NOMO-1 treated with DMSO at 0.1 percent for 48 hours (cell line): Measurements from ENCODE around the gene CERK.
A peak's percentile ranks its signal among the peaks of the same experiment; 100 is the strongest.
"Not testable (repeated sequence)": the region's sequence is repeated elsewhere in the genome, so short reads cannot be mapped to it uniquely, and the experiment has no call there.

Experiments
- DNase-seq: peaks from one replicate; lab custom pipeline; 2025; ENCODE audit not compliant: unreplicated experiment; lab: John Stamatoyannopoulos, UW

Gene CERK

DNA sequence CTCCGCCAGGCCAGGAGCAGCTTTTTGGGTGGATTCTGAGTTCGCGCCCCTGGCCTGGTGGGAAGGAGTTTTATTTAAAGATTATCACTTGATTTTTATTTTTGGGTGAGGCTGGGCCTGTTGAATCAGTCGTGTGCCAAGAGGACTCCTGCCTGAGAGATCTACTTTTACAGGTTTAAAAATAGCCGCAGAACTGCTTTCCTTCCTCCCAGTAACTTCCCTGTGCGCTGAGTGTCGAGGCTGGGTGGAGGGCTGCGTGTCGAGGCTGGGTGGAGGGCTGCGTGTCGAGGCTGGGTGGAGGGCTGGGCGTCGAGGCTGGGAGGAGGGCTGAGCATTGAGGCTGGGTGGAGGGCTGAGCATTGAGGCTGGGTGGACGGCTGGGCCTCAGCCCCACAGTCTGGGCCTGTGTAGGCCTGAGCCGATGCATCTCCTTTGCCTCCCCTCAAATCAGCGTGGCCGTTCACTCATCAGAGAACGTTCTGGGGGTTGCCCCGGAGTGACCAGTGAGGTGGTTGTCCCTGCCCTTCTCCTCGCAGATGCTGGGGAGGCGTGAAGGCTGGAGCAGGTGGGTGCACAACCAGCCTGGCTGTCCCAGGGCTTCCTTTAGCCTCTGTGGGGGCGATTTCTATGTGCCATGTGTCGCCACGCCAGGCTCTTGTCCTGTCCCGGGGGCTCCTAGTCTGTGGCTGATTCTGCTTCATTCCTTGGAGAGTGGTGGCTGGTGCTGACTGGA lies 87.8 kb downstream of the CERK start:
- peak; percentile 18 for DNase-seq

DNA sequence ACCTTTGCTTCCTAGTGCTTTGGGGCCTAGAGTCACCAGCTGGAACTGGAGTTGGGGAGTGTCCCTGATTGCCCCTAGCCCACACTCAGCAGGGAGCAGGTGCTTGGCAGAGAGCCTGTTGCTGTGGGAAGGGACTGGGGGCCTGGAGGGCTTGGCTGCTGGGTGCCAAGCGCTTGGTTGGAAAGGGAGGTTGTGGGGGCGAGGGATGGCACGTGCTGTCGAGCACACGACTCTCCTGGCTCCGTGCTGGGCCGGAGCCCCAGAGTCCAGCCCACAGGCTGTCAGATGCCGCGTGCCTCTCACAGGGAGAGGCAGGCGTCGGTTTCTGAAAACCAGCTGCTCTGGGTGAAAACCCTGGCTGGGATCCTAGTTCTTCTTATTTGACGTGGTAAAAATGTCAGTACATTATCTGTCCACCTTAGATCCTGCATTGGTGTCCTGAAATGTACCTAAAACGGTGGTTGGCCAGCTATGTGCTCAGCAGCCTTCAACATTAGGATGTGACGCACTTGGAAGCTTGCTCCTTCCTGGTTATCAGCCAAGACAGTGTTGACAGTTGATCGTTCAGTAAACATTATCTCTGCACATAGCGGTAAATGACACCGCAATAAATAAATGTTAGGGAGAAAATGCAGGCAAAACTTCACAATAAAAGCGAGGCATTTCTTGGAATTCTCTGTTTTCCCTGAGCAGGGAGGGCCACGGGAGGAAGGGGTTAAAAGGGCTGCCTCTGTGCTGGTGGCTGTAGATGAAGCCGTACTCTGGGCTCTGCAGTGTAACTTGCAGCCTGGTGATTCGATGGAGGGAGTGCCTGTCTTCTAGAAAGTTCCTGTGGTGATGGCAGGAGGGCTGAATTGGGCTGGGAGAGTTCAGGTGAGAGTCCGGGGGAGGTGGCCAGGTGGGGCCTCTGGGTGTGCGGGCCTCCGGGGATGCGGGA lies 88.6 kb downstream of the CERK start:
- DNase-seq, result no peak

DNA sequence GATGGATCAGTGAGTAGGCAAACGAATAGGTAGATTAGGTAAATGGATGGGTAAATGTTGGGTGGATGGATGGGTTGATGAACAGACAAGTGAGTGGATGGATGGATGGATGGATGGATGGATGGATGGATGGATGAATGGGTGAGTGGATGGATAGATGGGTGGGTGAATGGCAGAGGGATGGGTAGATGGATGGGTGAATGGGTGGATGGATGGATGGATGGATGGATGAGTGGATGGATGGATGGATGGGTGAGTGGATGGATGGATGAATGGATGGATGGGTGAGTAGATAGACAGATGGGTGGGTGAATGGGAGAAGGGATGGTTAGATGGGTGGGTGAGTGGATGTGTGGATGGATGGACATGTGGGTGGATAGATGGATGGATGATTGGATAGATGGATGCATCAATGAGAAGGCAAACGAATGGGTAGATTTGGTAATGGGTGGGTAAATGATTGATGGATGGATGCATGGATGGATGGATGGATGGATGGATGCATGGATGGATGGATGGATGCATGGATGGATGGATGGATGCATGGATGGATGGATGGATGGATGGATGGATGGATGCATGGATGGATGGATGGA lies 89.7 kb downstream of the CERK start:
- DNase-seq, result not testable (repeated sequence)

DNA sequence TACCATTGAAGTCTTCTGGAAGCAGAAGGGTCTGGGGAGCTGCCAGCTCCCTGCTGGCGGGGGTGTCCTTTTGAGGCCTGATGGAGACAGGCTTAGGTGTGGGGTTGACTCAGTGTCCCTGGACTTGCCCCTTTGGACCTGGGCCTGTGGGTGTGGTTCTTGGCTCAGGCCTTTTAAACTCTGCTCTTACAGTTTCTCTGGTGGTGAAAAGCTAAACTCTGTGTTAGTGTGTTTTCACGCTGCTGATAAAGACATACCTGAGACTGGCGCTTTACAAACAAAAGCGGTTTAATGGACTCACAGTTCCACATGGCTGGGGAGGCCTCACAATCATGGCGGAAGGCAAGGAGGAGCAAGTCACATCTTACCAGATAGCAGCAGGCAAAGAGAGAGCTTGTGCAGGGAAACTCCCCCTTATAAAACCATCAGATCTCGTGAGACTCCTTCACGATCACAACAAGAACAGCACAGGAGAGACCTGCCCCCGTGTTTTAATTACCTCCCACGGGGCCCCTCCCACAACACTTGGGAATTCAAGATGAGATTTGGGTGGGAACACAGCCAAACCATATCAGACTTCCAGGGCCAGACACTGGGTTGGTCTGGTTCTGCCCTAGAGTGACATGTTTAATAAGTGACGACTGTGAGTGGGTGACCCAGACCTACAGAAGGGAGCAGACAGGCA lies 91.4 kb downstream of the CERK start:
- DNase-seq, result no peak

DNA sequence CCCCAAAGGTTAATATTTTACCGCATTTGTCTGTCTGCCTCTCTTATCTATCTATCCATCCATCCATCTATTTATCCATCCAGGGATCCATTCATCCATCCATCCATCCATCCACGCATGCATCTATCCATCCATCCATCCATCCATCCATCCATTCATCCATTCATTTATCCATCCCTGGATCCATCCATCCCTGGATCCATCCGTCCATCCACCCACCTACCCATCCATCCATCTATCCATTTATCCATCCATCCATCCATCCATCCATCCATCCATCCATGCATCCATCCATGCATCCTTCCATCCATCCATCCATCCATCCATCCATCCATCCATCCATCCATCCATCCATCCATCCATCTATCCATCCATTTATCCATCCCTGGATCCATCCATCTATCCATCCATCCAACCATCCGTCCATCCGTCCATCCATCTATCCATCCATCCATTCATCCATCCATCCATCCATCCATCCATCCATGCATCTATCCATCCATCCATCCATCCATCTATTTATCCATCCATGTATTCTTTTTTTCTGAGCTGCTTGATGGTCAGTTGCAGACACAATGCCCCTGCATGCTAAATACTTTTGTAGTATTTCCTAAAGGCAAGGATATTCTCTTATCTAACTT lies 95.1 kb downstream of the CERK start:
- not testable (repeated sequence) for DNase-seq

DNA sequence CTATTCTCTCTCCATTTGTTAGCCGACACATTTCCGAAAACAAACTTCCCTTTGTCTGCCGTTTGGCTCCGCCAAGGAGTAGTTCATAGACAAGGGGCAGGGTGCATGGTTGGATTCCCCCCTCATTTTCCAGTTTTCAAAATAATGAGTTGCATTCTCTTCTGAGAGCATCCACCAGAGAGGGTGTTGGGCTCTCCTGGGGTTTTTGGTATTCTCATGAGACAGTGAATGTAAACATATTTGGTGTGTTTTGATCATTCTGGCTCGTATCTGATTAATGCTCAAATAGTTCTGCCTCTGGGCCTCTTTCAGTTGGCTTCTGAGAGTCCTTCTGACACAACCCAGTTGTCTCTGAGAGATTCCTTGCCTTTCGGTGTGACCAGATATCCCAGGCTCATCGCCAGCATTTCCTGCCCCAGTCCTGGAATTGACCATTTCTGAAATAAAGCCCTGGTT lies 96.2 kb downstream of the CERK start:
- DNase-seq, result no peak

DNA sequence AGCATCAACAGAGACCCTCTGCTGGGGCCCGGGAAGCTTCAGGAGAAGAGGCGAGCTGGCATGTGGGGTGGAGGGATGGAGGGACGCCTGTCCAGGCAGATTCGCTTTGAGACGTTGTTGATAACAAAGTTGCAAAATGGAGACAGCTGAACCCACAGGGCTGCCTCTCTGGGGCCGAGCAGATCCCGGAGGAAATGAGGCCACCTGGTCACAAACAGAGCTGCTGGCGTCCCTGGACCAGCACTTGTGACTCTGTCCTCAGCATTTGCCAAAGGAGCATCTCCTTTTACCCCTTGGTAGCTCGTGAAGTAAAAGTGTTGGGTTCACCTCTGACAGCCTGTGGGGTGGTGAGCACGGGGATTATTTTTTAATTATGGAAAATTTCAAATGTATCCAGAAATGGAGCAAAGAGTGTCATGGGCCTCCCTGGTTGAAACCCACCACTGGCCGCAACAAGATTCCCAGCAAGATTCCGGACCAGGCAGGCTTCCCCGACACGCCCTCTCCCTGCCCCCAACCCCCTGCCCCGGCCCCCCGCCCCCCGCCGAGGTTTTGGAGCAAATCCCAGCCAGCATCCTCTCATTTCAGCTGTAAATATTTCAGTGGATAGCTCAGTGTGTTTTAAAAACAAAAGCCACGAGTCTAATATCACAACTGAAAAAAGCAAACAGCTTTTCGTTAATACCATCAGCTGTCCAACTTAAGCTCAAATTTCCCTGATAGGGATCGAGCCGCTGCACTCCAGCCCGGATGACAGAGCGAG lies 97.6 kb downstream of the CERK start:
- DNase-seq, result no peak

DNA sequence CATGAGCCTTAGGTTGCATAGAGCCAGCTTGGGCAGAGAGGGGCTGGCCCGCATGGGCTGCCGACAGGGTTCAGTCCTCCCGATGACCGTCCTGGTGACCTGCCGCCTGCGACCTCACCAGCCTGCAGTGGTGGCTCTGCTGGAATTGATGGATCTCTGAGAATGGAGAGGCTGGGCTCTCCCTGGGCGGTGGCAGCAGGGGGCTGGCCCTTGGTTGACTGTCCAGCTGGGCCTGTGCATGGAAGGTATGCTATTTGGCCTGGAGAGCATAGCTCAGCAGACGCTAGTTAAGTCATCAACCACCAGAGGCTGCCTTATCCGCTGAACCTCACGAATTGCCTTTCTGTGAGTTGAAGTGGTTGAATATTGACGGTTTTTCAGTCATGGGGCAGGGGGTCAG lies 98.2 kb downstream of the CERK start:
- no peak for DNase-seq

DNA sequence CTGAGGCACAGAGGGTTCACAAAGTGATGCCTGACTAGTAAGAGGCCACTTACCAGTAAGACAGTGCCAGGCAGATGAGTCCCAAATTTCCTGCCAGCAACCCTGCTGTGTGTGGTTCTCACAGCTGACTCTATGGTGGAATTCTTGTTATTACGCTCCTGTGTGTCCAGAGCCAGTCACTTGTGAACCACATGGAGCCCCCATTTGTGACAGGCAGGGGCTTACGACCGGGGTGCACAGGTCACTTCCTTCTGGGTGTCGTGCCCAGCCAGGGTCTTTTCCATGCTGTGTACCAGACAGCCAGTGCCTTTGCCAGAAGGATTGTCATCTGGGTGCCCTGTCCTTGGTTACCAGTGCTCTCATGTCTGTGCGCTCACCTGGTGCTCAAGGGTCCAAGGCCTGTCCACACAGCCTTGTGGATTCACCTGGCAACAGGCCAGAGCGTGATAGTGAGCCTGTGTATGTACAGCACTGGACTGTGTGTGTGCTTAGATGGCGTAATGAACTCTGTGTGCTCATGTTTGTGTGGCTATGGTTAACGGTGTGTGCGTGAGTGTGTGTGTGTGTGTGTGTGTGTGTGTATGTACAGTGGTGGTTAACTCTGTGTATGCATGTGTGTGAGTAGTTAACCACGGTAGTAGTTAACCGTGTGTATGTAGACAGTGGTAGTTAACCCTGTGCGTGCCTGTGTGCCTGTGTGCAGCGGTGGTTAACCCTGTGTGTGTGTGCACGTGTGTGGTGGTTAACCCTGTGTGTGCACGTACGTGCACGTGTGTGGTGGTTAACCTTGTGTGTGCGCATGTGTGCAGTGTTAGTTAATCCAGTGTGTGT lies 99.2 kb downstream of the CERK start:
- no peak for DNase-seq

DNA sequence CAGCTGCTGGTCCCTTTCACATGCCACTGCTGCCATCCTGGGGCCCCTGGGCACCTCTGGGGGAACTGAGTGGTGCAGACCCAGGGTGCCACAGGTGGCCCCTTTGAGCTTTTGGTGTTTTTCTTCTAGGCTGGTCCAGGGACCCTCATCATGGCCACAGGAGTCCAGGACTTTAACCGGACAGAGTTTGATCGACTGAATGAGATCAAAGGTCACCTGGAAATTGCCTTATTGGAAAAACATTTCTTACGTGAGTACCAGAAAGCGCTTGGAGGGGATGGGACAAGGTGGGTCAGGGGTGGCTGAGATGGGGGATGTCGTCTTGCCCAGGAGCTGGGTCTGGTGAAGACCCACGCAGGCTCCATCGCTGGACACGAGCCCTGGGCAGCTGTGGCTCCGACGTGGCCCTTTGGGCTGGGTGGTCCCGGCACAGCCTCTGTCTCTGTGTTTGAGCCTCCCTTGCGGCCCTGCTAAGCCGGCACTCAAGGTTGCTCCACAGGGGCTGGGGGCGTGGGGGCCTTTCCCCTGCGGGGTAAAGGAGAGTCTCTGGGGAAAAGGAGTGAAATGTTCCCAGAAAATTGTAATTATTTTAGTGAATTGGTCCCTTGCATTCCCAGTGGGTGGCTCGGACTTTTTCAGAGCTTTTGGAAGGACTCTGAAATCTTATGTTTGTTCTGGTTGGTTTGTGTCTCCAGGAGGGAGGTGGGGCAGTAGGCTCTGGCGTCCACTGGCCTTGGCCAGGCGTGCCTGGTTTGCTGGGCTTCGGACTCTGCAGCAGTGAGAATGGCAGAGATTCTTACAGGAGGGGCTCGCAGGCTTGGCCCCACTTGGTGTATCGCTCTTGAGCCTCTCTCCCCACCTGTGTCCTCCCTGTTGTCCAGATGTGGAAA lies 100.1 kb downstream of the CERK start:
- DNase-seq, result no peak

DNA sequence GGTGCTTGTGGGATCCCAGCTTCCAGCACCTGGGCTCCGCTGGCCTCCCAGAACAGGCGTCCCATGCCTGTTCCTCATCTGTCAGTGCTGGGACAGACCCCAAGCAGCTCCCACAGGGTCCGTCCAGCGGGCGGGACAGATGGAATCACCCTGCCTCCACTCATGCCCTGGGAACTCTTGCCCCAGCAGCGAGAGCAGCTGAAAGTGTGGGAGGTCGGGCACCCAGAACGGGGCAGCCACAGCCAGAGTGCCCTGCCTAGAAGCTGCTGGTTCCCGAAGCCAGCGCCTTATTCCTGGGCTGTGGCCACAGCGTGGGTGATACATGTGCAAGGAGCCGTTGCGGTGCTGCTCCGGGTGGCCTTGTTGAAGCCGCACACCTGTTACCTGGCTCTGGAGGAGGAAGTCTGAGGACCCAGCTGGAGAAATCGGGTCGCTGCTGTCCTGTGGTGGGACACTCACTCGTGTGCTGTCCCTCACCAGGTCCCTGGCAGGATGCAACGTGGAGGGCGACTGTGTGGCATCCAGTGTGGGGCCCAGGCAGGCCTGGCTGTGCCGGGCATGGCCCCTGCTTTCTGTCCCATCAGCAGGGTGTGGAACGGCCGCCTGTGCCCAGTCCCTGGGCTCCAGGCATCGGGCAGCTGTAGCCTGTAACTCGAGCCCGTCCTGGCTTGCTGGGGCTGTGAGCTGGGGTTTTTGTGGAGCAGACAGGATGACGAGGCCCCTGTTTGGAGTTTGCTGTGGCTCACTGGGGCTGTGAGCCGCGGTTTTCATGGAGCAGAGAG lies 101.6 kb downstream of the CERK start:
- DNase-seq, result no peak

DNA sequence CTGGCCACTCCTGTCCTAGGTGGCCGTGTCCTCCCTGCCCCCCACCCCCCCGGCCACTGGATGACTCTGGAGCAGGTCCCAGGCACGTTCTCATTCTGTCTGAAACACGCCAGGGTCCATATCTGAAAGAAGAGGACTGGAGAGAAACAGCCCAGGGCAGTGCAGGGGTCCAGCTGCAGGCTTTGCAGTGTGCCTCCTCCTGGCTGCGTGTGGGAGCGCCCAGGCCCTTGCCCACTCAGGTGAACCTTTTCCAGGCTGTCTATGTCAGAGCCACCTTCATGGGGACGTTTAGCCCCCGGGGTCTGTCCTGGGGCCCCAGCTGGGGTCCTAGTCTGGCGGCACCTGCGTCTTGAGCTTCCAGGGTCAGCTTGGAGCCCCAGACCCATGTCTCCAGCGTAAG lies 102.3 kb downstream of the CERK start:
- no peak for DNase-seq

DNA sequence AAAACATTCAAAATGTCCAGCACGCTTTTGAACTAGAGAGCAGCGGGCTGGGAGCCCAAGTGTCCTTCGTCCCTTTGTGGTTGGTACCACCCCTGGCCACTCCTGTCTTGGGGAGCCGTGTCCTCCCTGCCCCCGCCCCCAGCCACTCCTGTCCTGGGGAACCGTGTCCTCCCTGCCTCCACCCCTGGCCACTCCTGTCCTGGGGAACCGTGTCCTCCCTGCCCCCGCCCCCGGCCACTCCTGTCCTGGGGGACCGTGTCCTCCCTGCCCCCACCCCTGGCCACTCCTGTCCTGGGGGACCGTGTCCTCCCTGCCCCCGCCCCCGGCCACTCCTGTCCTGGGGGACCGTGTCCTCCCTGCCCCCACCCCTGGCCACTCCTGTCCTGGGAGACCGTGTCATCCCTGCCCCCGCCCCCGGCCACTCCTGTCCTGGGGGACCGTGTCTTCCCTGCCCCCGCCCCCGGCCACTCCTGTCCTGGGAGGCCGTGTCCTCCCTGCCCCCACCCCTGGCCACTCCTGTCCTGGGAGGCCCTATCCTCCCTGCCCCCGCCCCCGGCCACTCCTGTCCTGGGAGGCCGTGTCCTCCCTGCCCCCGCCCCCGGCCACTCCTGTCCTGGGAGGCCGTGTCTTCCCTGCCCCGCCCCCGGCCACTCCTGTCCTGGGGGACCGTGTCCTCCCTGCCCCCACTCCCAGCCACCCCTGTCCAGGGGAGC lies 102.9 kb downstream of the CERK start:
- DNase-seq, result not testable (repeated sequence)
